GM18909 (cell line): ENCODE data around the gene S1PR3.

Source experiments
- ATAC-seq: cut with Tn5 transposase; IDR thresholded peaks from one replicate; pipeline ENCODE4 v1.9.1; 2021; ENCODE audit warnings: mild to moderate bottlenecking; ENCODE audit not compliant: unreplicated experiment, poor library complexity

The S1PR3 gene

GRCh38 chr9:89026876-89027275, 35.6 kb downstream of the S1PR3 start:
- ATAC-seq = no peak

- ATAC-seq = no peak
Measured at GRCh38 chr9:89029788-89030187, 38.5 kb downstream of the S1PR3 start.

- no peak for ATAC-seq
Measured at GRCh38 chr9:89032173-89032572, 40.9 kb downstream of the S1PR3 start.

DNA sequence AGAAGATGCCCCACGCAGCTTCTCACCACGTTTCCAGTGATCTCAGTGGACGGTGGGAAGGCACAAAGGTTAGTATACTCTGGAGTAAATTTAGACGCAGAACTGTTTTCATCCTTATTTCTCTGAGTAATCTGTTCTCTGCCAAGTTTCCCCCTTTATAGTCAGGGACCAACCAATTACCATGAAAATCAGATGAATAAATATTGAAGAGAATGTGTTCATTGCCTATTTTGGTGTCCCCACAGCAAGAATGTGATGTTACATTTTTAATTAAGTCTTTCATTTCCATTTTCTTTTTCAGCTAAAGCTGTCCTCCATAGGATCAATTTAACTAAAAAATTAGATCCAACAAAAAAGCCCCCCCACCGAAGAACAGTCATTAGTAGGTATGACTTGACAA, 41.4 kb downstream of the S1PR3 start:
- ATAC-seq = no peak

- ATAC-seq = no peak
Measured at GRCh38 chr9:89036383-89036782, 45.1 kb downstream of the S1PR3 start.

GRCh38 chr9:89036891-89037290, 45.6 kb downstream of the S1PR3 start:
- ATAC-seq = no peak

DNA sequence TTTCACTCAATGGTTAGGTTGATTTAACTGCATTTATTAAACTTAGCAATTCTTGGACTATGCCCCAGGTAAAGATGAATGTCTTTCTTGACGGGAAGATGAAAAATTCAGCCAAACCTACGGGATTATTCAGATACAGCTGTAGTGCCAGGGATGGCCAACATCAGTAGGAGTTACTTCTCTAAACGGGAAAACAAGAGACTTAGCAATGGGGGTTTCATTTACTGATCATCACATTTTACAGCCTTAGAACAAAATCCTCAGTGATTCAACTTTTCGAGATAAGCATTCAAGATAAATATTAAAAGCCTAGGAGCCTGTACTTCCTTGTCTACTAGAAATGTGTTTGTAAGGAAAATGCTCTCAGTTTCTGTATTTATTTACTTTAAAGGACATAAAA, 46.1 kb downstream of the S1PR3 start:
- no peak for ATAC-seq

- ATAC-seq = no peak
Measured at GRCh38 chr9:89037891-89038290, 46.6 kb downstream of the S1PR3 start.

GRCh38 chr9:89038382-89039103, 47.3 kb downstream of the S1PR3 start:
- ATAC-seq = no peak

DNA sequence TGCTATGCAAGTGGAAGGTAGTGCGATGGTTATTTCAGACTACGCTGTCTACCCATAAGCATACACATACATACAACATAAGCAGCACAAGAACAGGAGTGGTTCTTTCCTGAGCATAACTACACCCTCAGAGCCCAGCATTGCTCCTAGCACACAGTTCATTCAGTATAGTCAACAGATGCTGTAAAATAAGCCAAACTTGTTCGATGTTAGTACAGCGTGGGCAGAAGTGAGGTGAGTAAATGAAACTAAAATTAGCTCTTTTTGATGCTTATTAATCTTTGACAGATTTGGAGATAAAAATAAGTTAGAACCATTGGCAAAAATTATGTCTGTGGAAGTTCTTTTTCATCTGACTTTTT, 47.8 kb downstream of the S1PR3 start:
- no peak for ATAC-seq

GRCh38 chr9:89039664-89040063, 48.4 kb downstream of the S1PR3 start:
- ATAC-seq = no peak

DNA sequence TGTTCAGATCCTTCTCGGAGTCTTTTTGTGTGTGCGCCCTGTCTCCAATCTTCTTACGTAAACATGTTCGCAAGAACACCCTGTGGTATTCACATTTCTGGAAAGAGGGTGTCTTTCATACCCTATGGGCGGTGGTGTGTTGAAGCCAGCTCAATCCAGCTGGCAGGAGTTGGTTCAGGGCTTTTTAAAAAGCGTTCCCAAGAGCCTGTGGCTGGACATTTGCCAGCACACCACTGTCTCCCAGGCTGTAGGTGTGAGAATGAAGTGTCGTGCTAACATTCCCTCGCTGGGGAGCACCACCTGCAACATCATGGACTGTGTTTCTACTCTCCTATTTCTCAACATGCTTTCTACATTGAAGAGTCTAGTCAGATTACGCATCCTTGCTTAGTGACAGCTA, 51.7 kb downstream of the S1PR3 start:
- no peak for ATAC-seq

GRCh38 chr9:89044104-89044503, 52.8 kb downstream of the S1PR3 start:
- ATAC-seq = no peak

- ATAC-seq = no peak
Measured at GRCh38 chr9:89044881-89045280, 53.6 kb downstream of the S1PR3 start.

DNA sequence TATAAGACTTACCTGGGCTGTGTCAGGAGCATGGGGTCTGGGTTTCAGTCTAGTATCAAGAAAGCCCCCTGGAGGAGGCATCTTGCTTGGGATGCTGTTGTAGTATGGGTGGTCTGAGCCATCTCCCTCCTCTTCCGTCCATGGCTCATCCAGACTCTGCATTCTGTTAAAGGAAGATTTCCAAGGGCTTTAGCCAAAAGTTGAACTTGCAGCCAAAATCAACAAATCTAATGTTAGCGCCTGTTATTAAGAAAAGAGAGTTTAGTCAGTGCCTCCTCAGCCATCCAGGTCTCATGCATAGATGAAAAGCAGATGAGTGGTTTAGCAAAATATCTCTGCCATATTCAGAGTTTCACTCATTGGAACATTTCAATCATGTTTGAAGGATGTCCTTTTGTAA, 55.6 kb downstream of the S1PR3 start:
- ATAC-seq = no peak

DNA sequence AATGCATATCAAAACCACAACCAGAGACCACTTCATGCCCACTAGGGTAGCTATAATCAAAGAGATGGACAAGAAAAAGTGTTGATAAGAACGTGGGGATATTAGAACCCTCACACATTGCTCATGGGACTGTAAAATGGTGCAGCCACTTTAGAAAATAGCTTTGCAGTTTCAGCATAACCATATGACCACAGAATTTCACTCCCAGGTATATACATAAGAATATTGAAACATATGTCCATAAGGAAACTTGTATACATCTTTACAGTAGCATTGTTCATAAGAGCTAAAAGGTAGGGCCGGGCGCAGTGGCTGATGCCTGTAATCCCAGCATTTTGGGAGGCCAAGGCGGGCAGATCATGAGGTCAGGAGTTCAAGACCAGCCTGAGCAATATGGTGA, 56.4 kb downstream of the S1PR3 start:
- ATAC-seq = no peak

- ATAC-seq = no peak
Measured at GRCh38 chr9:89048616-89049015, 57.3 kb downstream of the S1PR3 start.

GRCh38 chr9:89049646-89050045, 58.4 kb downstream of the S1PR3 start:
- no peak for ATAC-seq

DNA sequence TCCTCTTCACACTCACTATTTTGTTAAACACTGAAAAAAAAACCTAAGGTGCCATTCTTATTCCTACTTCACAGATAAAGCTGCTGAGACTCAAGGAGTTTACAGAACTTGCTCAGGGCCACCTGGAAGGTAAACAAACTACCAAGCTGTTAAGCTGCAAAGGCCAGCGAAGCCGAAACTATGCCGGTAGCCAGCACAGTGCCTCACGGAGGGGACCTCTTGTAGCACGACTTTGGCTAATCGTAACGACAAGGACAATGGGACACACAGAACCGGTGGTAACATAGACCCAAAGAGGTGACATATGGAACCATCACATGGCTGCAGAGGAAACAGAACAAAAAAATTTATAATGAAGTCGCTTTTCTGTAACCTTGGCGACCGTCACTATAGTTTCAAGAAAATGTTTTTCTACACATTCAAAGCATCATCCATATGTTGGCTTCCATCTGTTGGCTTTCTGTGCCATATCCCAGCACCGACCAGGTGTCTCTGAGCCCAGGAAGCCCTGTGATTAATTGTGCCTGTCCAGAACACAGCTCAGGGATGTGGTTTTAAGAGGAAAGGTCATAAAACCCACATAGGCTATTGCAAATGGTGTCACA, 60.3 kb downstream of the S1PR3 start:
- no peak for ATAC-seq

DNA sequence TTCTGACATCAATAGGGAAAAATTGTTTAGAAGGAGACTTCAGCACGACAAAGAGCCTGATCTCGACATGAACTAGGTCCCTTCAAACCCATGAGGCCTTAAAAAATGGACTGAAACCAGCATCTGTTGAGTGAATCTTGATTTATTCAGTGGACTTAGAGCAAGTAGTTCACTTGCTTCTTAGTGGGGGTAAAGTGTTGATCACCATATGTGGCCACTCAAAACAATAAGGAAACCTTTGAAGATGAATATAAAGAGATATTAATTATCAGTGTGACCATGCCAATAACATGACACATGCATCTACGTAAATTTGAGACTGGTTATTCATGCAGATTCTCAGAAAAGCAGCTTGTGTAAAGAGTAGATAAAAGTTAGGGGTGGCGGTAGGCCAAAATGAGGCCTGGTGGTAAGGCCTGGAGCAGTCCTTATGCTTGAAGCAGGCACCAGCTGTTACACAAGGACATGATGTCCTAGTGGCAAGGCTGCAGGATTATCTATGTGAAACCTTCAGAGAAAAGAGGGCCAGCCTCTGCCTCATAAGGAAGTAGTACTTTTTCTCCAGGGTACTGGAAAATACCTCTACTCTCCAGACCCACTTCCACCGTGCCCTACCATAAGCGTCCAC, 61.3 kb downstream of the S1PR3 start:
- ATAC-seq = no peak

DNA sequence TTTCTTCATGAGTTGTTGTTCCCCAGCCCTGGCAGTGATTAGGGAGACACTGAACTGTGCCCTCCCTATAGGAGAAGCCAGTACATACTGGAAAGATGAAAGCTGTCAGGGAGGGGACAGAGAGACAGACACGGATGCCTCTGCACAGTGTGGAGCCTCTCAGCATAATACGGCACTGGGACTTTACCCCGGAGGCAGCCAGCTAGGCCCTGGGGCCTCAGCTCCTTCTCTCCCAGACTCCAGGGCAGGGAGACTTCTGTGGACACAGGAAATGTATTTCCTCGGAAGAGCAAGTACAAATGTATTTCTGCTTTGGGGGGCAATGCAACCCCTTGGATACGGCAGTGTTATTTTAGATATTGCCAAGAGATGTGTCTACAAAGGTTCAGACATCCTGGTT, 62.0 kb downstream of the S1PR3 start:
- no peak for ATAC-seq
